ENCODE measurements around the gene PEMT.

PEMT gene

GRCh38 chr17:17551361-17551760 lies 40.1 kb downstream of the PEMT start:
- Histone ChIP-seq H4K20me1 (ENCODE audit: low read depth, low read length) (no peaks in the 10 kb centered on the region), H3K4me3 (ENCODE audit: insufficient read depth, low read length, poor library complexity, severe bottlenecking) (no peak overlapping the region), H3K4me2 (ENCODE audit: low read depth, low read length, poor library complexity, severe bottlenecking) (no peak overlapping the region), H3K27ac (ENCODE audit: low read depth, low read length) (no peak overlapping the region), H3K27me3 (ENCODE audit: low read length) (no peaks in the 10 kb centered on the region), H2AFZ (ENCODE audit: low read depth, low read length, severe bottlenecking) (no peak overlapping the region), H3F3A (ENCODE audit: insufficient read depth) (no peaks in the 10 kb centered on the region), H3K79me2 (ENCODE audit: insufficient read depth, low read length) (no peaks in the 10 kb centered on the region), H3K9me2 (replicated peaks; ENCODE audit: insufficient read depth, low read length) (no peaks in the 10 kb centered on the region), H3K36me3 (ENCODE audit: low read length) (no peaks in the 10 kb centered on the region), H3K9ac (ENCODE audit: low read length) (no peak overlapping the region), H3K9me3 (ENCODE audit: insufficient read depth, low read length) (no peaks in the 10 kb centered on the region)
- TF ChIP-seq CTCF (IDR thresholded peaks at IDR 0.05; ENCODE audit: insufficient read depth, low read length, poor library complexity, severe bottlenecking) (no peak), EZH2phosphoT487 (conservative IDR thresholded peaks at IDR 0.05; ENCODE audit: low read length) (no peak)

- H3K27me3 ChIP-seq (ENCODE audit: low read length): no peaks in the 10 kb centered on the region
- no peak overlapping the region for H2AFZ ChIP-seq (ENCODE audit: low read depth, low read length, severe bottlenecking)
- no peaks in the 10 kb centered on the region for H4K20me1 ChIP-seq (ENCODE audit: low read depth, low read length)
- no peaks in the 10 kb centered on the region for H3K9me3 ChIP-seq (ENCODE audit: insufficient read depth, low read length)
- no peak overlapping the region for H3K9ac ChIP-seq (ENCODE audit: low read length)
- no peak for TF ChIP-seq CTCF (IDR thresholded peaks at IDR 0.05; ENCODE audit: insufficient read depth, low read length, poor library complexity, severe bottlenecking)
- TF ChIP-seq EZH2phosphoT487 (conservative IDR thresholded peaks at IDR 0.05; ENCODE audit: low read length): no peak
- no peaks in the 10 kb centered on the region for H3K79me2 ChIP-seq (ENCODE audit: insufficient read depth, low read length)
- H3K36me3 ChIP-seq (ENCODE audit: low read length): no peaks in the 10 kb centered on the region
- H3K4me3 ChIP-seq (ENCODE audit: insufficient read depth, low read length, poor library complexity, severe bottlenecking): no peak overlapping the region
- no peak overlapping the region for H3K4me2 ChIP-seq (ENCODE audit: low read depth, low read length, poor library complexity, severe bottlenecking)
- H3K9me2 ChIP-seq (replicated peaks; ENCODE audit: insufficient read depth, low read length): no peaks in the 10 kb centered on the region
- no peak overlapping the region for H3K27ac ChIP-seq (ENCODE audit: low read depth, low read length)
- no peaks in the 10 kb centered on the region for H3F3A ChIP-seq (ENCODE audit: insufficient read depth)
Observed at GRCh38 chr17:17549732-17550366, 41.7 kb downstream of the PEMT start.

- no peak overlapping the region for H3K27ac ChIP-seq (ENCODE audit: low read depth, low read length)
- H3K9ac ChIP-seq (ENCODE audit: low read length): no peak overlapping the region
- H3K9me2 ChIP-seq (replicated peaks; ENCODE audit: insufficient read depth, low read length): no peaks in the 10 kb centered on the region
- no peaks in the 10 kb centered on the region for H3K79me2 ChIP-seq (ENCODE audit: insufficient read depth, low read length)
- no peaks in the 10 kb centered on the region for H3F3A ChIP-seq (ENCODE audit: insufficient read depth)
- H3K27me3 ChIP-seq (ENCODE audit: low read length): no peaks in the 10 kb centered on the region
- H3K36me3 ChIP-seq (ENCODE audit: low read length): no peaks in the 10 kb centered on the region
- no peak overlapping the region for H3K4me2 ChIP-seq (ENCODE audit: low read depth, low read length, poor library complexity, severe bottlenecking)
- no peaks in the 10 kb centered on the region; the same call in 1 of the 2 replicates for H4K20me1 ChIP-seq (ENCODE audit: low read depth, low read length)
- no peak for TF ChIP-seq EZH2phosphoT487 (conservative IDR thresholded peaks at IDR 0.05; ENCODE audit: low read length)
- no peak for TF ChIP-seq CTCF (IDR thresholded peaks at IDR 0.05; ENCODE audit: insufficient read depth, low read length, poor library complexity, severe bottlenecking)
- no peaks in the 10 kb centered on the region for H3K9me3 ChIP-seq (ENCODE audit: insufficient read depth, low read length)
- no peak overlapping the region for H2AFZ ChIP-seq (ENCODE audit: low read depth, low read length, severe bottlenecking)
- no peak overlapping the region for H3K4me3 ChIP-seq (ENCODE audit: insufficient read depth, low read length, poor library complexity, severe bottlenecking)
Observed at GRCh38 chr17:17548044-17548443, 43.5 kb downstream of the PEMT start.

All from SU-DHL-6 (cell line).